Hepatic stellate cell (primary cell): Measurements from ENCODE around the gene UBE2J2.

ENCODE experiments used
- DNase-seq: peaks from one replicate; pipeline ENCODE4 v3.0.0; 2011; ENCODE audit warnings: low spot score

The UBE2J2 gene

GRCh38 chr1:1309251-1310108 lies 35.8 kb upstream of the UBE2J2 start:
- no peak for DNase-seq

- DNase-seq = no peak
These were observed 35.1 kb upstream of the UBE2J2 start for GRCh38 chr1:1308756-1309250.

GRCh38 chr1:1307923-1308755 lies 34.5 kb upstream of the UBE2J2 start, which contains the start of the genes ACAP3 and PUSL1:
ACAP3 (minus strand) TSS chr1:1307930; CDS start chr1:1307815, 115 bp downstream.
PUSL1 (plus strand) TSS chr1:1308597; CDS start chr1:1308644, 47 bp downstream.
- peak; percentile 99 for DNase-seq

- peak; percentile 46 for DNase-seq
These were observed 33.7 kb upstream of the UBE2J2 start for GRCh38 chr1:1307261-1307922.

GRCh38 chr1:1306661-1307260 lies 33.1 kb upstream of the UBE2J2 start:
- no peak for DNase-seq

GRCh38 chr1:1306070-1306660 lies 32.5 kb upstream of the UBE2J2 start:
- no peak for DNase-seq

GRCh38 chr1:1305300-1306069 lies 31.8 kb upstream of the UBE2J2 start:
- DNase-seq = peak; percentile 87

- peak; percentile 93 for DNase-seq
These were observed 31.0 kb upstream of the UBE2J2 start for GRCh38 chr1:1304331-1305299.

- no peak for DNase-seq
These were observed 30.1 kb upstream of the UBE2J2 start for GRCh38 chr1:1303736-1304135.

GRCh38 chr1:1302951-1303509 lies 29.4 kb upstream of the UBE2J2 start:
- DNase-seq = no peak

GRCh38 chr1:1302006-1302430 lies 28.4 kb upstream of the UBE2J2 start:
- no peak for DNase-seq

- no peak for DNase-seq
These were observed 26.7 kb upstream of the UBE2J2 start for GRCh38 chr1:1300352-1300739.

GRCh38 chr1:1299686-1300351 lies 26.2 kb upstream of the UBE2J2 start:
- DNase-seq = no peak

- DNase-seq = no peak
These were observed 25.4 kb upstream of the UBE2J2 start for GRCh38 chr1:1298861-1299685.

- DNase-seq = no peak
These were observed 24.3 kb upstream of the UBE2J2 start for GRCh38 chr1:1297802-1298424.

- DNase-seq = no peak
These were observed 22.7 kb upstream of the UBE2J2 start for GRCh38 chr1:1296070-1297061.
